ENCODE results near the gene ATIC.

Gene ATIC

GRCh38 chr2:215375467-215375830, 63.6 kb downstream of the ATIC start:
- no peak overlapping the region for H3K4me3 ChIP-seq (ENCODE audit: low read depth, low read length)
- H3K4me2 ChIP-seq (ENCODE audit: low read length): no peak overlapping the region
- no peak for TF ChIP-seq CTCF (IDR thresholded peaks at IDR 0.05)
- H3K27ac ChIP-seq: no peak overlapping the region
- H3K9ac ChIP-seq: no peak overlapping the region
- no peaks in the 10 kb centered on the region for H3K27me3 ChIP-seq (ENCODE audit: control insufficient read depth, insufficient read depth, low read length)
- no peaks in the 10 kb centered on the region for H3K9me3 ChIP-seq (ENCODE audit: control insufficient read depth, low read length)
- no peaks in the 10 kb centered on the region for H3K4me1 ChIP-seq
- no peaks in the 10 kb centered on the region for H3K79me2 ChIP-seq
- no peak overlapping the region for H2AFZ ChIP-seq
- no peaks in the 10 kb centered on the region for H3K36me3 ChIP-seq (ENCODE audit: control insufficient read depth, insufficient read depth, low read length)

- Histone ChIP-seq H2AFZ (no peak overlapping the region), H3K9me3 (ENCODE audit: control insufficient read depth, low read length) (no peaks in the 10 kb centered on the region), H3K4me1 (no peaks in the 10 kb centered on the region), H3K4me3 (ENCODE audit: low read depth, low read length) (no peak overlapping the region), H3K27ac (no peak overlapping the region), H3K9ac (no peak overlapping the region), H3K36me3 (ENCODE audit: control insufficient read depth, insufficient read depth, low read length) (no peaks in the 10 kb centered on the region), H3K79me2 (no peaks in the 10 kb centered on the region), H3K4me2 (ENCODE audit: low read length) (no peak overlapping the region), H3K27me3 (ENCODE audit: control insufficient read depth, insufficient read depth, low read length) (no peaks in the 10 kb centered on the region)
- no peak for TF ChIP-seq CTCF (IDR thresholded peaks at IDR 0.05)
These were observed 64.4 kb downstream of the ATIC start for GRCh38 chr2:215376103-215376780.

- Histone ChIP-seq H3K27ac (no peak overlapping the region), H3K79me2 (no peaks in the 10 kb centered on the region), H3K4me3 (ENCODE audit: low read depth, low read length) (no peak overlapping the region), H3K4me1 (no peaks in the 10 kb centered on the region), H3K36me3 (ENCODE audit: control insufficient read depth, insufficient read depth, low read length) (no peaks in the 10 kb centered on the region), H2AFZ (no peak overlapping the region), H3K9me3 (ENCODE audit: control insufficient read depth, low read length) (no peaks in the 10 kb centered on the region), H3K27me3 (ENCODE audit: control insufficient read depth, insufficient read depth, low read length) (no peaks in the 10 kb centered on the region), H3K4me2 (ENCODE audit: low read length) (no peak overlapping the region), H3K9ac (no peak overlapping the region)
- TF ChIP-seq CTCF (IDR thresholded peaks at IDR 0.05): no peak
These were observed 65.4 kb downstream of the ATIC start for GRCh38 chr2:215377283-215377682.

- no peaks in the 10 kb centered on the region for H3K27me3 ChIP-seq (ENCODE audit: control insufficient read depth, insufficient read depth, low read length)
- H3K4me3 ChIP-seq (ENCODE audit: low read depth, low read length): no peak overlapping the region
- H2AFZ ChIP-seq: no peak overlapping the region
- H3K4me2 ChIP-seq (ENCODE audit: low read length): no peak overlapping the region
- H3K79me2 ChIP-seq: no peaks in the 10 kb centered on the region
- no peak for TF ChIP-seq CTCF (IDR thresholded peaks at IDR 0.05)
- H3K4me1 ChIP-seq: no peaks in the 10 kb centered on the region
- H3K9ac ChIP-seq: no peak overlapping the region
- no peaks in the 10 kb centered on the region for H3K9me3 ChIP-seq (ENCODE audit: control insufficient read depth, low read length)
- H3K36me3 ChIP-seq (ENCODE audit: control insufficient read depth, insufficient read depth, low read length): no peaks in the 10 kb centered on the region
- no peak overlapping the region for H3K27ac ChIP-seq
These were observed 66.2 kb downstream of the ATIC start for GRCh38 chr2:215378045-215378444.

GRCh38 chr2:215379039-215379438, 67.2 kb downstream of the ATIC start:
- Histone ChIP-seq H3K27ac (no peak overlapping the region), H3K4me1 (no peaks in the 10 kb centered on the region), H3K79me2 (no peaks in the 10 kb centered on the region), H3K4me2 (ENCODE audit: low read length) (no peak overlapping the region), H3K9ac (no peak overlapping the region), H3K27me3 (ENCODE audit: control insufficient read depth, insufficient read depth, low read length) (no peaks in the 10 kb centered on the region), H3K4me3 (ENCODE audit: low read depth, low read length) (no peak overlapping the region), H2AFZ (no peak overlapping the region), H3K36me3 (ENCODE audit: control insufficient read depth, insufficient read depth, low read length) (no peaks in the 10 kb centered on the region), H3K9me3 (ENCODE audit: control insufficient read depth, low read length) (no peaks in the 10 kb centered on the region)
- no peak for TF ChIP-seq CTCF (IDR thresholded peaks at IDR 0.05)
